Stimulated activated CD8-positive, alpha-beta memory T cell treated with anti-CD3 and anti-CD28 coated beads, Interleukin-4, amount 100 ng/mL, for 48 hours (primary cell): ENCODE data around the gene BCL2.

Experiments used
- DNase-seq: peaks from one replicate; pipeline ENCODE4 v3.0.0-alpha.2; 2020

Gene BCL2

GRCh38 chr18:63135101-63135500 is 184.5 kb downstream of the BCL2 start:
- DNase-seq, result no peak

- no peak for DNase-seq
Observed at GRCh38 chr18:63132819-63133200, 186.8 kb downstream of the BCL2 start.

- DNase-seq, result no peak
Observed at GRCh38 chr18:63131959-63132818, 187.4 kb downstream of the BCL2 start.

GRCh38 chr18:63131106-63131958 is 188.2 kb downstream of the BCL2 start:
- peak; percentile 61 for DNase-seq

GRCh38 chr18:63130176-63130575 is 189.4 kb downstream of the BCL2 start:
- DNase-seq, result no peak

- DNase-seq, result no peak
Observed at GRCh38 chr18:63128237-63128974, 191.2 kb downstream of the BCL2 start.

GRCh38 chr18:63126134-63127069 is 193.2 kb downstream of the BCL2 start:
- DNase-seq, result no peak

- no peak for DNase-seq
Observed at GRCh38 chr18:63120620-63121019, 198.9 kb downstream of the BCL2 start.

- DNase-seq, result peak; percentile 43
Observed at GRCh38 chr18:63119647-63120046, 199.9 kb downstream of the BCL2 start.

GRCh38 chr18:63113899-63114565 is 205.5 kb downstream of the BCL2 start:
- no peak for DNase-seq

- DNase-seq, result no peak
Observed at GRCh38 chr18:63112706-63113105, 206.9 kb downstream of the BCL2 start.

- DNase-seq, result no peak
Observed at GRCh38 chr18:63111671-63112402, 207.7 kb downstream of the BCL2 start.

- DNase-seq, result no peak
Observed at GRCh38 chr18:63109802-63110201, 209.8 kb downstream of the BCL2 start.

GRCh38 chr18:63109022-63109421 is 210.5 kb downstream of the BCL2 start:
- DNase-seq, result no peak

GRCh38 chr18:63107931-63108330 is 211.6 kb downstream of the BCL2 start:
- DNase-seq, result no peak

GRCh38 chr18:63107171-63107845 is 212.3 kb downstream of the BCL2 start:
- no peak for DNase-seq

- no peak for DNase-seq
Observed at GRCh38 chr18:63106727-63107126, 212.8 kb downstream of the BCL2 start.

- no peak for DNase-seq
Observed at GRCh38 chr18:63105636-63106316, 213.8 kb downstream of the BCL2 start.

GRCh38 chr18:63104868-63105267 is 214.7 kb downstream of the BCL2 start:
- no peak for DNase-seq
